ENCODE results near the gene LPP. TPM values are rescaled to one million over a fixed set of nuclear protein-coding genes. Genes with fewer than 3 reads are reported as not detected.

The LPP gene
- total and polyA plus RNA-seq, 2 of the 4 experiments (the other 2 are of a cell fraction), result 16.0 to 130 TPM

DNA sequence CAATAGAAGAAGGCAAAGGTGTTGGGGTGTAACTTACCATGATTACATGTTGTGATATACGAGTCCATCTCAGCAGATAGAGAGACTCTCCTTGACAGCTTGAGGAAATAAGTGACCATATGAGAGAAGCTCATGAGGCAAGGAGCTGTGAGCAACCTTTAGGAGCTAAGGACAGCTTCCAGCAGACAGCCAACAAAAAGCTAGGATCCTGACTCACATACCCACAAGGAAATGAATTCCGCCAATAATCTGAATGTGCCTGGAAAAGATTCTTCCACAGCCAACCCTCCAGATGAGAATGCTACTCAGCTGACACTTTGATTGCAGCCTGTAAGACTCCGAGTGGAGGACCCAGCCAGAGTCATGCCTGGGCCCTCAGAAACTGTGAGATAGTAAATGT, 678.2 kb downstream of the LPP start:
- H2AK5ac ChIP-seq (ENCODE audit: low read depth, low read length), result no peak overlapping the region
- H3K14ac ChIP-seq (replicated peaks; ENCODE audit: low read depth, low read length), result no peak overlapping the region
- no peak overlapping the region for H2AK9ac ChIP-seq (replicated peaks; ENCODE audit: low read depth, low read length, poor library complexity)
- BruUV-seq (replicated peaks), result no TSS peak
- in situ Hi-C loops (cut with MboI; ENCODE audit: low sequenced_read_pairs), result no loop called here
- H3K27ac ChIP-seq (ENCODE audit: insufficient read depth, low read length), result no peak overlapping the region
- no peak overlapping the region for H3K4ac ChIP-seq (ENCODE audit: low read depth, low read length)
- DNase-seq (no peak), ATAC-seq (ENCODE audit: low read depth) (no peak)
- H3K56ac ChIP-seq (ENCODE audit: extremely low read depth, insufficient read depth, low read length), result no peak overlapping the region
- CTCF ChIA-PET, result no interaction called here
- POLR2A ChIA-PET (ENCODE audit: unreplicated experiment), result no interaction called here
- no peak overlapping the region for H2BK5ac ChIP-seq (ENCODE audit: low read depth, low read length, poor library complexity, severe bottlenecking)
- H3K36me3 ChIP-seq (ENCODE audit: control insufficient read depth, insufficient read depth, low read length), result no peaks in the 10 kb centered on the region
- H3K27me3 ChIP-seq (ENCODE audit: control insufficient read depth, insufficient read depth, low read length), result no peaks in the 10 kb centered on the region
- H3K9ac ChIP-seq (ENCODE audit: low read depth, low read length), result no peak overlapping the region
- no CpG with 5 or more reads among the region's 3 CpGs for WGBS, 2 experiments (ENCODE audit: extremely low coverage in 2 of 2, insufficient read length in 1 of 2)
- no peak overlapping the region for H3K4me3 ChIP-seq (ENCODE audit: insufficient read depth, low read depth, low read length)
- H4K8ac ChIP-seq (ENCODE audit: low read depth in 2 of 2, low read length in 2 of 2), result no peak overlapping the region
- no peak overlapping the region for H3K23ac ChIP-seq (ENCODE audit: low read depth, low read length)
- no peak overlapping the region for H3K18ac ChIP-seq (ENCODE audit: low read depth, low read length)
- H3K4me2 ChIP-seq (ENCODE audit: low read depth, low read length), result no peak overlapping the region
- H2BK15ac ChIP-seq (ENCODE audit: low read depth, low read length), result no peak overlapping the region
- no peak overlapping the region for H2AFZ ChIP-seq (replicated peaks; ENCODE audit: low read length, poor library complexity)
- no peaks in the 10 kb centered on the region for H3K9me3 ChIP-seq (ENCODE audit: control insufficient read depth, insufficient read depth, low read length)
- peaks cover 35 to 66% of the 10 kb centered on the region in 2 experiments for H3K79me1 ChIP-seq (ENCODE audit: low read depth in 1 of 2, low read length in 2 of 2)
- peaks cover 20% of the 10 kb centered on the region; the same call in 1 of the 2 replicates for H4K20me1 ChIP-seq (ENCODE audit: insufficient read depth, low read length)
- no peak overlapping the region for H4K5ac ChIP-seq (ENCODE audit: low read depth, low read length)
- H3K9me1 ChIP-seq (ENCODE audit: insufficient read depth, low read length), result peaks cover 21% of the 10 kb centered on the region; the same call in 1 of the 2 replicates
- no peak overlapping the region for H2BK120ac ChIP-seq (ENCODE audit: low read depth, low read length)
- dilution Hi-C loops (cut with HindIII; ENCODE audit: low sequenced_read_pairs, unreplicated experiment), result no loop called here
- no peak overlapping the region for H2BK20ac ChIP-seq (ENCODE audit: low read depth, low read length)
- intact Hi-C loops (cut with micrococcal nuclease), result no loop called here
- H4K91ac ChIP-seq (ENCODE audit: insufficient read depth, low read depth, low read length), result no peak overlapping the region
- H3K4me1 ChIP-seq (ENCODE audit: control insufficient read depth, insufficient read depth, low read length), result peaks cover 6% of the 10 kb centered on the region
- TF ChIP-seq POLR2A (IDR thresholded peaks at IDR 0.05; ENCODE audit: low read depth, low read length), result no peak
- TF ChIP-seq MAFK (IDR thresholded peaks at IDR 0.05; ENCODE audit: low read depth, low read length), result no peak
- TF ChIP-seq FOS (IDR thresholded peaks at IDR 0.05; ENCODE audit: low read depth, low read length), result no peak
- no peak for TF ChIP-seq MAZ (IDR thresholded peaks at IDR 0.05; ENCODE audit: borderline replicate concordance, low read depth, low read length)
- TF ChIP-seq, protein P1, sequence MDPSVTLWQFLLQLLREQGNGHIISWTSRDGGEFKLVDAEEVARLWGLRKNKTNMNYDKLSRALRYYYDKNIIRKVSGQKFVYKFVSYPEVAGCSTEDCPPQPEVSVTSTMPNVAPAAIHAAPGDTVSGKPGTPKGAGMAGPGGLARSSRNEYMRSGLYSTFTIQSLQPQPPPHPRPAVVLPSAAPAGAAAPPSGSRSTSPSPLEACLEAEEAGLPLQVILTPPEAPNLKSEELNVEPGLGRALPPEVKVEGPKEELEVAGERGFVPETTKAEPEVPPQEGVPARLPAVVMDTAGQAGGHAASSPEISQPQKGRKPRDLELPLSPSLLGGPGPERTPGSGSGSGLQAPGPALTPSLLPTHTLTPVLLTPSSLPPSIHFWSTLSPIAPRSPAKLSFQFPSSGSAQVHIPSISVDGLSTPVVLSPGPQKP (IDR thresholded peaks at IDR 0.05; ENCODE audit: borderline replicate concordance, low read depth, low read length), result no peak
- TF ChIP-seq MXI1 (IDR thresholded peaks at IDR 0.05; ENCODE audit: borderline replicate concordance, low read depth, low read length), result no peak
- no peak for TF ChIP-seq RCOR1 (IDR thresholded peaks at IDR 0.05; ENCODE audit: insufficient replicate concordance, low read length)
- TF ChIP-seq NFE2L2 (IDR thresholded peaks at IDR 0.05; ENCODE audit: low read depth, low read length), result no peak
- TF ChIP-seq, protein P2, sequence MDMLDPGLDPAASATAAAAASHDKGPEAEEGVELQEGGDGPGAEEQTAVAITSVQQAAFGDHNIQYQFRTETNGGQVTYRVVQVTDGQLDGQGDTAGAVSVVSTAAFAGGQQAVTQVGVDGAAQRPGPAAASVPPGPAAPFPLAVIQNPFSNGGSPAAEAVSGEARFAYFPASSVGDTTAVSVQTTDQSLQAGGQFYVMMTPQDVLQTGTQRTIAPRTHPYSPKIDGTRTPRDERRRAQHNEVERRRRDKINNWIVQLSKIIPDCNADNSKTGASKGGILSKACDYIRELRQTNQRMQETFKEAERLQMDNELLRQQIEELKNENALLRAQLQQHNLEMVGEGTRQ (IDR thresholded peaks at IDR 0.05; ENCODE audit: low read depth, low read length), result no peak
- no peak for TF ChIP-seq CEBPB (IDR thresholded peaks at IDR 0.05; ENCODE audit: low read depth, low read length)
